GF-D8 (cell line): ENCODE data around the gene NFX1.
"Not testable (repeated sequence)": the region's sequence is repeated elsewhere in the genome, so short reads cannot be mapped to it uniquely, and the experiment has no call there.

Experiments
- DNase-seq: peaks from one replicate; lab custom pipeline; 2025; lab: John Stamatoyannopoulos, UW

Gene NFX1

DNA sequence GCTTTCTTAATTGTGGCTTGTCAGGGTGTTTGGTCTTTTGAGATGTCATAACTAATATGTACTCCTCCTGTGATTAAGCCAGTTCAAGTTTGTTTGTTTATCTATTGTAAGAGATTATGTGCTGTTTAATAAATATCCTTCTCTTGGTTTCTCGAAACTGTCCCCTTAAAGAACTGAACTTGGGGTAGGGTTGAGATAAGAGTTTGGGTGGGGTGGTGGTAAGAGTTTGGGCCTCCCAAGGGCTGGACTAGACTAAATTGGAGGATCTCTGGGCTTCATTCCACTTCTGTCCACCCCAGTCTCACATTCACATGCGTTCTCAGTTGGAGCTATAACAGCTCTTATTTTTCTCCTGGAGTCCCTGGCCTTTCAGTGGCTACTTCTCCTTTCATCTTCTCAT is 73.8 kb downstream of the NFX1 start:
- no peak for DNase-seq

DNA sequence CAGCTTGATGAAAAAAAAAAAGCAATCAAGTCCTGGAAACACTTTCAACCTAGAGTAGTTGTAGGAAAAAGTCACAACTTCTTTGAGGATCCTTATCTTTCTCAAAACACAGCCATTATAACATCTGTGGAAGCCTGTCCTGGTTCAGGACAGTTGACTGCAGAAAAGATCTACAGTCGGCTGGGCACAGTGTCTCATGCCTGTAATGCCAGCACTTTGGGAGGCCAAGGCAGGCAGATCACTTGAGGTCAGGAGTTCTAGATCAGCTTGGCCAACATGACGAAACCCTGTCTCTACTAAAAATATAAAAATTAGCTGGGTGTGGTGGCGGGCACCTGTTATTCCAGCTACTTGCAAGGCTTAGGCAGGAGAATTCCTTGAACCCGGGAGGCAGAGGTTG is 74.5 kb downstream of the NFX1 start:
- DNase-seq, result not testable (repeated sequence)

DNA sequence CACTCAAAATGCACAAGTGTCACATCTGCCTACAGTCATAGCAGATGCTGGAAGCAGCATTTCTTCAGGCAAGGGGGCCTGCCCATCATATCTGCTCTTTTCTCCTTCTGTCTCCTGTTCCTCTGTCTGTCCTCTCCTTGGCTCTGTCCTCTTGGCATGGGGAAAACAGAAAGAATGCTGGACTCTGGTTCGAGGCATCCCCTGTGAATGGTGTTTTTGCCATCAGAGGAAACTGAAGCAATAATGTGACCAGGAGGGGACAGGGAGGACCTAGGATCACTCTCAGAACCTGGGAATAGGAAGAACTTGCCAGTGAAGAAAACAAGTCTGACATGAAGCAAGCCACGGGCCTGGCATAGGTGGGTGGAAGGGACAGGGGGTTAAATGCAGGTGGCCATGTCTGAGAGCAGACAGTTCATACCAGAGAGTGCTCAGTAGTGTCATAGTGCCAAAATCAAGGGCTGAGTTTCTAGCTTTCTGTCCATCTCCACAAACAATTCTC is 76.7 kb downstream of the NFX1 start:
- DNase-seq, result no peak

DNA sequence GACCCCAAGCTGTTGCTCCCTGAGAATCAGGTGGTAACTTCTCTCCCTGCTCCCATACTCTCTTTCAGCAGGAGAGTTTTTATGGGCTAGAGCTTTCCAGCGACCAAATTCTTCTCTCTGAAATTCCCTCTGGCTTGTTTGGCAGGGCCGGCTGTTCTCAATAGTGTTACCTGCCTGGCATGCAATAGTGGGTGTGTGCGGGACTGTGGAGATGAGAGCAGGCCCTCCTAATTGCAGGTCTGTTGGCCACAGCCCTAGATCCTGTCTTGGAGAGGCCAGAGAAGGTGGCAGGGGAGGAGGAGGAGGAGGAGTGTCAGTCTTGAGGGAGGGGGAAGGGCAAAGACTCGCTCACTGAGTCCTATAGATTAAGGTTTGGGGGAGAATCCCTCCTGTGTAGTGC is 82.6 kb downstream of the NFX1 start:
- DNase-seq, result no peak

DNA sequence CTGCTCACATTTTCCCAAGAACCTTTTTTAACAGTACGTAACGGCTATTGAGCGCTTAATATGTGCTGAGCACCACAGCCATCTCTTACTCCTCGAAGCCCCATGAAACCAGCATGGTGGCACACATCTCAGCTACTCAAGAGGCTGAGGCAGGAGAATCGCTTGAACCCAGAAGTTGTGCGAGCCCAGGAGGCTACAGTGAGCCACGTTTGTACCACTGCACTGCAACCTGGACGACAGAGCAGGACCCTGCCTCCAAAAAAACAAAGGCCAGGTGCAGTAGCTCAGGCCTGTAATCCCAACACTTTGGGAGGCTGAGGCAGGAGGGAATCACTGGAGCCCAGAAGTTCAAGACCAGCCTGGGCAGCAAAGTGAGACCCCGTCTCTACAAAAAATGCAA is 83.9 kb downstream of the NFX1 start:
- no peak for DNase-seq

DNA sequence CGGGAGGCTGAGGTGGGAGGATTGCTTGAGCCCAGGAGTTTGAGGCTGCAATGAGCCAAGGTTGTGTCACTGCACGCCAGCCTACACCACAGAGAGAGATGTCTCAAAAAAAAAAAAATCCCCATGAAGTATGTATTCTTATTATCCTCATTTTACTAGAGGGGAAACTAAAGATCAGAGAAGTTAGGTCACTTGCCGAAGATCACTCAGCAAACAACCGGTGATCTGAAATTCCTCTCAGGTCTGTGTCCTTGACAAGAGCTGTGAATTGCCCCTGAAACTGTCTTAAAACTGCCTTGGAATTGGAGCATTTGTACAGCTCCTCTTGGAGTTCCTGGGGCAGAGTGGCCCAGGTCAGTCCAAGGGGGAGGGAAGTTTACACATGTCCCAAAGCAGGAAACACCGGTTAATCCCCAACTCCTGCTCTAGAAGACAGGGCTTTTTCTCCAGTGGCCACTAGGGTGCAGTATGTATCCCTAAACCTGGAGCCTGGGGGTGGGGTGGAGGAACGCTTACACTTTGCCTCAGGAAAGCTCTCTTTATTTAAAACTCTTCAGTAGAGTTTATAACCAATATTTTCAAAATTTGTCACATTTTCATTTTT is 84.4 kb downstream of the NFX1 start:
- DNase-seq, result peak; percentile 15

DNA sequence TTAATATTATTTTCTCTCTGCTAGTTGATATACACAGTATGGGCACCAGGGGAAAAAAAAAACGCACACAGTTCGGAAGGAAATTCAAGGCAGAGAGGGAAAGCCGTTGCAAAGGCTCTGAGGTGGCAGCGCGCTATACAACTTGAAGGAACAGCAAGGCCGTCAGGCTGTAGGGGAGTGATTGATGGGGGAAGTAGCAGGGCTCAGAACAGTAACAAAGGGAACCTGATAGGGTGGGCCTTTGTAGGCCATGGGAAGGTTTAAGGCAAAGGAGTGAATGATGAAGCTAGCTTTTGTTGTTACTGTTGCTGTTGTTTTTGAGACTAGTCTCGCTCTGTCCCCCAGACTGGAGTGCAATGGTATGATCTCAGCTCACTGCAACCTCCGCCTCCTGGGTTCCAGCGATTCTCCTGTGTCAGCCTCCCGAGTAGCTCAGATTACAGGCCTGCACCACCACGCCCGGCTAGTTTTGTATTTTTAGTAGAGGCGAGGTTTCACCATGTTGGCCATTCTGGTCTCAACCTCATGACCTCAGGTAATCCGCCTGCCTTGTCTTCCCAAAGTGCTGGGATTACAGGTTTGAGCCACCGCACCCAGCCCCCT is 85.0 kb downstream of the NFX1 start:
- no peak for DNase-seq

DNA sequence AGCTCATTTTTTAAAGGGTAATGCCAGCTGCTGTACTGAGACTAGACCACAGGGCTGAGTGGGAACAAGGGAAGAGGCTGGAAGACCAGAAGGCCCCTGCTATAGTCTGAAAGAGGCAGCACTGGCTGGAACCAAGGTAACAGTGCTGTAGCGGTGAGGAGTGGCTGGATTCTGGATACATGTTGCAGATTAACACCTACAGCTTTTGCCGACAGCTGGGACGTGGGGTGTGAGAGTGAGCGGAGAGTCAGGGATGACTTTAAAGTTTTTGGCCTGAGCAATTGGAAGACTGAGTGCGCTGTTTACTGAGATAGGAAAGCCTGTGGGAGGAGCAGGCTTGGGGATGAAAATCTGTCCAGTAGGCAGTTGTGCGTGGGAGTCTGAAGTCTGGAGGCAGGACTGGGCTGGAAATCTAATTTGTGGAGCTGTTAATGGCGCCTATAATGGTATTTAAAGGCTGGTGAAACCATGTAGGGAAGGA is 85.6 kb downstream of the NFX1 start:
- DNase-seq, result no peak

DNA sequence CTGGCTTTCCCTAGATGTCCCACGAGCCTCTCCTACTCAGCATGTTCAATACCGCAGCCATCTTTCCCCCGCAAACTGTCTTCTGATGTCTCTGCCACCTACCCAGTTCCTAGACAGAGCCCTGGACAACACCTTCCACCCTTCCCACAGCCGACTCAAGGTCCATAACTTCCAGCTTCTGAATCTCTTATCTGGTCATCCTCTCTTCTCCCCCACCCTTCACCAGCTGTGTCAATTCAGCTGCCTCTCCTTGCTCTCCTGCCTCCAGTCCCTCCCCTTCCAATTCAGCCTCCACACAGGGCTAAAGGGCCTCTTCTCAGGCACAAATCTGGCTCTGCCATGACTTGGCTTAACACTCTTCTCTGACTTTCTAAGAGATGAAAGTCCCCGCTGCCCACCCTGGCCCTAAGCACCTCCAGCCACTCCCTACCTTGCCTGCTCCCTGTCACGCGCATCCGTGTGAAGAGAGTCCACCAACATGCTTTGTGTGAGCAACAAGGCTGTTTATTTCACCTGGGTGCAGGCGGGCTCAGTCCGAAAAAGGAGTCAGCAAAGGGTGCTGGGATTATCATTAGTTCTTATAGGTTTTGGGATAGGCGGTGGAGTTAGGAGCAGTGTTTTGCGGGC is 86.9 kb downstream of the NFX1 start:
- no peak for DNase-seq

DNA sequence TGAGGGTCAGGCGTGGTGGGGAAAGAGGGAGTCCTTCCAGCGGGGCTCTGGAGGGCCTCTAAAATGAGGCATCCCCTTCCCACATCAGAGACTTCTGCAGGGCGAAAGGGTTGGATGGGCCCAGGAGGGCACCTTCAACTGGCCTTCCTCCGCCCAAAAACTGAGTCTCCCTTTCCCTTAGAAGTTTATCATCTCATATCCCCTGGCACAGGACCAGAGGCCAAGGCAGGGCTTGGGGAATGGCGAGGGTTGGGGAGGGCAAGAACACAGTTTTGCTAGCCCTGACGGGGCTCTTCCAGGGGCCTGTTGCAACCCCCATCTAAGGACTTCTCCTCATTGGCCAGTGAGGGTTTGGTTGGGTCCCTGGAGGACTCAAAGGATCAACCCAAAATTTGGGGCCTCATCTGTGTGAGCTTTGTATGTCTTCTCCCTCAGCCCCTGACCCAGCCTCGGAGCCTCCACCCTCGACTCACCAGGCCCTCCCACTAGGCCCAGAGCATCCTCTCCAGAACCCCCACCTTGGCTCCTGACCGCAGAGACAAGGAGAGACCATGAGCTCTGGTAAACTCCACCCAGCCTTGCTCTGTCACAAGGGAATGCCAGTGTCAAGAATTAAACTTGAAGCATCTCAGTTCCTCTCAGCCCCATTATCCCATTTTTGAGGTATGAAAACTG is 87.9 kb downstream of the NFX1 start:
- no peak for DNase-seq

DNA sequence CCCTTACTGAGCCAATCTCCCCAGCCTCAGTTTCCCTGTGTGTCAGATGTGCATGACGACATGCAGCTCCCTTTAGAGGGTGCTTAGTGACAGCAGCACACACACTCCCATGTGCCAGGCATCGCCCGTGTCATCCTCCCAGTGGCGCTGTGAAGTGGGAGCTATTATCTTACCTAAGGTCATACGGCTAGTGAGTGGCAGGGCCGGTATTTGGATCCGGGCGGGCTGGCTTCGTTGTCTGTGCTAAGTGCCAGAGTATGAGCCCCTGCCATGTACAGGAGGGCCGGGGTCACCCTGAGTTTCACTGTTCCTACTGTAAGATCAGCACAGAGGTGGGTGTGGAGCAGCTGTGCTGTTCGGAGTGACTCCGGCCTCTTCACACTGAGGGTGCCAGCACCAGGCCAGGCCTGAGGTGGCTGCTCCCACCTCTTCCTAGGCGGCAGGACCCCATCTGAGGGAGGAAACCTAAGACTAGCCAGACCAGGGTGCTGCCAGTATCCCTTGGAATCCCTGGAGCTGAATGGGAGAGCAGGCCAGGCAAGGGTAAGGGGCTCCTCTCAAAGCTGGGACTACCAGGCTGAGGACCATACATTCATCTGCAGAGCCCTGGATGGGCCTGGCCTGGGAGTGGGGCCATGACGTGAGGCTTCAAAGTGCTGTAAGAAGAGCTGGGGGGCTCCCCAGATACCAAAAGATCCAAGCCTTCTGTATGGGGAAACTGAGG is 89.5 kb downstream of the NFX1 start:
- DNase-seq, result no peak

DNA sequence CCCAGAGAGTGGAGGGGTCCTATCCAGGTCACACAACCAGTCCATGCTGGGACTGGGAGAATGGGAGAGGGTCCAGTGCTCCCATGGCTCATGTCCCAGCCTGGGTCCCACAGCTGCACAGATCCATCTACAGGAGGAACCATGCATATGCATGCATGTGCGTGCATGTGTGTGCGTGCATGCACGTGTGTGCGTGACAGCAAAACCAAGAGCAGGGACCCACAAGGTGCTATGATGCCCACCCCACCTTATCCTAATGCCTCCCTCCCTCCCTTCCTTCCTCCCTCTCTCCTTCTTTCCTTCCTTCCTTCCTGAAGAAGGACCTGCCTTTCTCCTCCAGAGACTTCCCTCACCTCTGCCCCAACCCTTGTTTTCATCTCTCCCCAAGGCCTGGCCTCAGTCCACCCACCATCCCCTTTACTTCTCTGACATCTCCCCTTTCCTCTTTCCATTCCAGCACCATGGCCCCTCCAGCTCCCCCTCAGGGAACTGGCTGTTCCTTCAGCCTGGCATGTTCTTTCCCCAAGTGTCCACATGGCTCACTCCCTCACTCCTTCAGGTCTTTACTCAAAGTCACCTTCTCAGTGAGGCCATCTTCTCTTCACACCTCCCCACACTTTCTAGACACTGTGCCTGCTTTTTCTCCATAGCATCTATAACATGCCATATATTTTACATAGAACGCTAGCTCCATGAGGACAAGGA is 90.2 kb downstream of the NFX1 start:
- DNase-seq, result no peak

DNA sequence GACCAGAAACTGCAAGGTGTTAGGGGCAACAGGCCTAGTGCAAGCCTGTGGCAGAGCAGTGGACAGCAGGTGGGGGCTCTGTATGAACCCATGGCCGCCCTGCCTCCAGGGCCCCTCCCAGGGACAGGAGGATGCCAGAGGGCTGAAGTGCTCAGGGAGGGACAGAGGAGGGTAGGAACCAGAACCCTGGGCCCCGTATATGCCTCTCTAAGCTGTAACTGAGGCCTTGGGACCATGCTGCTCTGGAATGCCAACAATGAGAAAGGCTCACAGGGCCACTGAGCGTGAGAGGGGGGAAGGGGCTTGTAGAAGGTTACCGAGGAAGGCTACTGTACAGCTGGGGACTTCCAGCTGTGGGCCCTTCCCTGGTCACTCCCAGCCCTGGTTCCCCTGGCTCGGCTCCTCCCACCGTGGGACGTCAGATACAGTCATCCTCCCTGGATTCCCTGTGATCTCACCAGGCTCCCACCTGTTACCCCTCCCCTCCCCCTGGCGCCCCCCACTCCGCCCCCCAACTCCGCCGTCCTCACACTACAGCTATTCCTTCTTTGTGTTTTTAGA is 91.0 kb downstream of the NFX1 start:
- no peak for DNase-seq

DNA sequence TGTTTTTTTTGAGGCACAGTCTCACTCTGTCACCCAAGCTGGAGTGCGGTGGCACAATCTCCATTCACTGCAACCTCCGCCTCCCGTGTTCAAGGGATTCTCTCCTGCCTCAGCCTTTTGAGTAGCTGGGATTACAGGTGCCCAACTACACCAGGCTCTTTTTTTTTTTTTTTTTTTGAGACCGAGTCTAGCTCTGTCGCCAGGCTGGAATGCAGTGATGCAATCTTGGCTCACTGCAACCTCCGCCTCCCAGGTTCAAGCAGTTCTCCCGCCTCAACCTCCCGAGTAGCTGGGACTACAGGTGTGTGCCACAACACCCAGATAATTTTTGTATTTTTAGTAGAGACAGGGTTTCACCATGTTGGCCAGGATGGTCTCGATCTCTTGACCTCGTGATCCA is 92.1 kb downstream of the NFX1 start:
- not testable (repeated sequence) for DNase-seq

DNA sequence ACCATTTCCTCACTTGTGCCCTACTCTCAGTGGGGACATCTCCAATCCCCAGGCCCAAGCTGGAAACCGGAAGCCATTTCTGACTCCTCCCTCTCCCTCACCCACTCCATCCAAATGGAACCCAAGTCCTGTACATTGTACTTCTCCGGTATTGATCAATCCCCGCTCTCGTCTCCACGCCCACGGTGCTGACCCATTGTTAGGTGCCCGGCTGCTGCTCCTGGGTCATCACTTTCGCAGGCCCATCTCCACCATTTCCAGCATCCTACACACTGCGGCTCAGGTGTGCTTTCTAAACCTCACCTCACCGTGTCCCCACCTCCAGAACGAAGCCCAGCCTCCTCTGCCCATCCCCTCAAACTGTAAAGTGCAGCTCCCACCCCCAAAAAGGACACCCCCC is 93.1 kb downstream of the NFX1 start:
- DNase-seq, result not testable (repeated sequence)

DNA sequence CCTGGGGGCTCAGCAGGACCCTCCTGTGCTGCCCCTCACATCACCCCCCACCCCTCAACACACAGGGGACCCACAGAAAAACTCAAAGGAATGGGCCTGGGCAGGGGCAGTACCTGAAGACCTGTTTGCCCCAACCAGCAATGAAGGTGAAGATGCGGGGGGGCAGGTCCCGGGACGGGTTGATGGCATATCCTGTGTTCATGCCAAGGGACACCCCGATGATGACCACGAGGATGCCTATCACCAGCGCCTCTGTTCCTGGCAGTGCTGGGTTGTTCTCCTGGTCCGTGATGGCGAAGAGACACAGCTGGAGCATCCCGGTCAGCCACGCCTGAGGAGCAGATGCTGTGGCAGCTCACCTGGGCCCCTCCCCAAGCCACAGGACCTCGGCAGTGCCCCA is 95.2 kb downstream of the NFX1 start:
- DNase-seq, result not testable (repeated sequence)

DNA sequence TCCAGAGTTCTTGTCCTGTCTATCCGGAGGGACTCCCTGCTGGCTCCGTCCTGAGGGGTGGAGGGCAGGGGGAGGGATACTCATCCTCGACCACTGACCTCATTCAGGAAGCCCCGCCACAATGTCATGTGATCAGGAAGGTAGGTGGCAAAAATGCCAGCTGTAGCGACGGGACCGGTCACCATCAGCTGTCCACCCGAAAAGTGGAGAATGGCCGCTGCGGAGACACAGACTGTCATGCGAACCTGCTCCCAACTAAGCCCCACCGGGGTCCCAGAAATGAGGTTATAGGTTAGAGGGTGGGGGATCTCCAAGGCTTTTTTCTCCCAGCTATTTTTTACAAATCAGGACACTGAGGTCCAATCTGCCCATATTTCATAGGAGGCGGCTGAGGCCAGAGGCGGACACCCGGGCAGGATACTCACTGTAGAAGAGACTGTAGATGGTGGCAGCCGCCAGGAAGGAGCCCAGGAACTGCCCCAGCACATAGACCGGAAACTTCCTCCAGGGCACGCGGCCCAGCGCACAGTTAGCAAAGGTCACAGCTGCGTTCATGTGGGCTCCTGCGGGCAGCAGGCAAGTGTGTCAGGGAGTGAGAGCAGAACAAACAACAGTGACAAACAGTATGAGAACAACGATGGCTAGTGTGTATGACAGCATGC is 95.8 kb downstream of the NFX1 start:
- not testable (repeated sequence) for DNase-seq

DNA sequence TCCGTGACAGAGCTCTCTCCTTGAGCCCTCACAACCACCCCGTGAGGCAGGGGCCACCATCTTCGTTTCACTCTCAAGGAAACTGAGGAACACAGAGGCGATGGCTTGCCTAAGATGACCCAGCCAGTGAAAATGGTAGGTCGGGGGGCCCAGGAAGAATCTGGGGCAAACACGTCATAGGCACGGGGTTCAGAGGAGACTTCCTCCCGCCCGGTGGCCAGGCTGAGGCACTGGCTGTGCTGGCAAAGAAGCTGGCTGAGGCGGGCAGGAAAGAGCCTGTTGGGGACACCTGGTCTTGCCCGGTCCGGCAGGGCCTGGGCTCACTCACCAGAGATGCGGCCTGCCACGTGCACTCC is 96.3 kb downstream of the NFX1 start:
- DNase-seq, result not testable (repeated sequence)

DNA sequence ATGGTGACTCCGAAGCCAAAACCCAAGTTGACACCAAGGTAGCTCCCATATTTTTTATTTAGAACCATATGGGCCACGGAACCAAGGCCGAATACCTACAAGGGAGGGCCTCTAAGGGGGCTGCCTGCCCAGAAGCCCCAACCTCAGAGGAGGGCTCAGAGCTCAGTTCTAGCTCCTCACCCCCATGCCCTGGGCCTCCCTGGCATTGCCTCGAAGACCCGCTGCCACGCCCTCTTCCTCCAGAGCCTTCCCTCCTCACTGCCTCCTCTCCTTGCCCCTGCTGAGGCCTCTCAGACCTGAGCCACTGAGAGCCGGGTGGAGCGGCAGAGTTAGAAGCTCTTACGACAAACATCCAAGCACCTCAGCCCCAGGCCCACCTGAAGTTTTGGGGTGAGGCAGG is 96.7 kb downstream of the NFX1 start:
- DNase-seq, result not testable (repeated sequence)

DNA sequence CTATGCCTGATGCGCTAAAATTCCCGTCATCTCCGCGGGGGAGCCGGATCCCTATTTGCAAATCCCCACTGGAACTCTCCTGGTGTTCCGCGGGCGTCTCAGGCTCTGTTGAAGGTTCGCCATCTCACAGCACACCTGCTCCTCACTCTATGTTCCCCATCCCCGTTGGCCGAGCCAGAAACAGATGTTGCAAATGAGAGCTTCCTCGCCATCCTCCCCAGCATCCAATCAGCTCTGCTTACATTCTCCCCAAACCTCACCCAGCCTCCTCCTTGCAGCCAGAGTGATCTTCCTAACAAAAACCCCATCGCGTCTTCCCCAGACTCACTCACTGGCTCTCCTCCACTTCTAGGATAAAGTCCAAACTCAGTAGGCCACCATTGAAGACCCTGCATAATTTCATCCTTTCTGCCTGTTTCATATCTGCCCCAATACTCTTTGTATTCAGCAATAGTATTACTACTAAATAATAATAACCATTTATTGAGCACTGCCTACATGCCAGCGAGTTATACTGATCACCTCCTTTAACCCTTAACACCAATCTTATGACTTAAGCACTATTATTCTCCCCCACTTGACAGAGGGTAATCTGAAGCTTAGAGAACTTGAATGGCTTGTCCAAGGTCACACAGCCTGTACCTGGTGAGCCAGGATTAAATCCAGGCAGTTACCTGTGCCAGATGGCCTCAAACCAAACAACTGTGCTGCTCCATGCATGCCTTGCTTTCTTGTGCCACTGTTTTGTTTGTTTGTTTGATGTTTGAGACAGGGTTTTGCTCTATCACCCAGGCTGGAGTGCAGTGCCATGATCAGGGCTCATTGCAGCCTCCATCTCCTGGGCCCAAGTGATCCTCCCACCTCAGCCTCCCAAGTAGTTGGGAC is 98.0 kb downstream of the NFX1 start:
- DNase-seq, result no peak
